ENCODE results near the gene RNF38. TPM values are rescaled to one million over a fixed set of nuclear protein-coding genes. Genes with fewer than 3 reads are reported as not detected.

RNF38 gene
- total and polyA plus RNA-seq, 2 donors (not counting 3 experiments of a cell fraction or from before 2014, with no cell fraction given), result 36.7 to 47.2 TPM

GRCh38 chr9:36301227-36301626 is 98.8 kb downstream of the RNF38 start:
- no TSS peak for BruUV-seq (replicated peaks)
- POLR2A ChIA-PET, result no interaction called here
- no peak overlapping the region for H3K4me3 ChIP-seq (replicated peaks in 1 of 3; ENCODE audit: insufficient read depth in 1 of 3, low read depth in 1 of 3, low read length in 3 of 3)
- H3K9ac ChIP-seq (replicated peaks; ENCODE audit: extremely low read depth, insufficient read depth, low read length), result no peak overlapping the region
- dilution Hi-C loops (cut with MboI; ENCODE audit: extremely low pct_ligation_motif_present, low sequenced_read_pairs) (no loop called here), intact Hi-C loops (cut with micrococcal nuclease) (no loop called here)
- H3K4me2 ChIP-seq (ENCODE audit: insufficient read depth, low read length), result no peak overlapping the region
- TF ChIP-seq EZH2 (IDR thresholded peaks at IDR 0.05; ENCODE audit: borderline replicate concordance, low read depth, low read length, severe bottlenecking), result no peak
- no peak for TF ChIP-seq POLR2AphosphoS5 (IDR thresholded peaks at IDR 0.05; ENCODE audit: insufficient read depth, low read depth, low read length)
- TF ChIP-seq POLR2A (IDR thresholded peaks at IDR 0.05; ENCODE audit: low read depth, low read length), result no peak
- no peak for TF ChIP-seq MAX (IDR thresholded peaks at IDR 0.05; ENCODE audit: insufficient read depth, insufficient read length)
- TF ChIP-seq JUN (IDR thresholded peaks at IDR 0.05; ENCODE audit: borderline replicate concordance, insufficient read depth, insufficient read length, low read depth), result no peak
- no peak for TF ChIP-seq MYC (IDR thresholded peaks at IDR 0.05; ENCODE audit: low read depth, low read length)
- CTCF ChIA-PET, result interaction anchor here (1.1 kb wide), 1 partner anchor 28 kb away, joined by 4 read pairs; no protein-coding TSS in a partner anchor
- H3K27ac ChIP-seq (ENCODE audit: insufficient read depth, low read depth, low read length), result no peak overlapping the region
- DNase-seq (ENCODE audit: low read depth, low spot score) (no peak), FAIRE-seq (no peak)
- H3K79me2 ChIP-seq (ENCODE audit: control insufficient read depth, insufficient read depth, low read length), result no peaks in the 10 kb centered on the region
- peaks cover 5% of the 10 kb centered on the region for H3K4me1 ChIP-seq (ENCODE audit: control insufficient read depth, extremely low read depth, insufficient read depth, low read length)
- H3K9me3 ChIP-seq (replicated peaks; ENCODE audit: control insufficient read depth, insufficient read depth, low read length), result no peaks in the 10 kb centered on the region
- no peak overlapping the region for H2AFZ ChIP-seq (ENCODE audit: low read depth, low read length)
- no peaks in the 10 kb centered on the region for H3K36me3 ChIP-seq (ENCODE audit: control insufficient read depth in 2 of 2, extremely low read depth in 1 of 2, insufficient read depth in 2 of 2, low read length in 2 of 2)
- no peaks in the 10 kb centered on the region for H3K27me3 ChIP-seq (ENCODE audit: control insufficient read depth in 2 of 2, insufficient read depth in 2 of 2, low read length in 2 of 2)
- H3K9me1 ChIP-seq (replicated peaks; ENCODE audit: control insufficient read depth, extremely low read depth, insufficient read depth, low read length), result no peaks in the 10 kb centered on the region
- no peaks in the 10 kb centered on the region for H4K20me1 ChIP-seq (replicated peaks; ENCODE audit: control insufficient read depth, extremely low read depth, insufficient read depth, low read length)

- FAIRE-seq, result peak; percentile 31
Measured at GRCh38 chr9:36298566-36298965, 101.5 kb downstream of the RNF38 start.

More at GRCh38 chr9:36298566-36298965, 101.5 kb downstream of the RNF38 start:
- Histone ChIP-seq H3K4me3 (replicated peaks in 1 of 3; ENCODE audit: insufficient read depth in 1 of 3, low read depth in 1 of 3, low read length in 3 of 3) (no peak overlapping the region), H3K9me3 (replicated peaks; ENCODE audit: control insufficient read depth, insufficient read depth, low read length) (no peaks in the 10 kb centered on the region), H3K4me1 (ENCODE audit: control insufficient read depth, extremely low read depth, insufficient read depth, low read length) (peaks cover 4% of the 10 kb centered on the region), H3K27ac (ENCODE audit: insufficient read depth, low read depth, low read length) (no peak overlapping the region), H4K20me1 (replicated peaks; ENCODE audit: control insufficient read depth, extremely low read depth, insufficient read depth, low read length) (no peaks in the 10 kb centered on the region), H3K4me2 (ENCODE audit: insufficient read depth, low read length) (no peak overlapping the region), H3K79me2 (ENCODE audit: control insufficient read depth, insufficient read depth, low read length) (no peaks in the 10 kb centered on the region), H3K9me1 (replicated peaks; ENCODE audit: control insufficient read depth, extremely low read depth, insufficient read depth, low read length) (no peaks in the 10 kb centered on the region), H3K36me3 (ENCODE audit: control insufficient read depth in 2 of 2, extremely low read depth in 1 of 2, insufficient read depth in 2 of 2, low read length in 2 of 2) (no peaks in the 10 kb centered on the region), H2AFZ (ENCODE audit: low read depth, low read length) (no peak overlapping the region), H3K27me3 (ENCODE audit: control insufficient read depth in 2 of 2, insufficient read depth in 2 of 2, low read length in 2 of 2) (no peaks in the 10 kb centered on the region), H3K9ac (replicated peaks; ENCODE audit: extremely low read depth, insufficient read depth, low read length) (no peak overlapping the region)
- no peak for TF ChIP-seq CTCF (IDR thresholded peaks at IDR 0.05; ENCODE audit: extremely low read depth in 1 of 2, insufficient read depth in 1 of 2, low read depth in 1 of 2, low read length in 2 of 2)
- dilution Hi-C loops (cut with MboI; ENCODE audit: extremely low pct_ligation_motif_present, low sequenced_read_pairs), result no loop called here
- BruUV-seq (replicated peaks), result no TSS peak
- POLR2A ChIA-PET, result no interaction called here
- CTCF ChIA-PET, result no interaction called here
- intact Hi-C loops (cut with micrococcal nuclease), result no loop called here
- no peak for DNase-seq (ENCODE audit: low read depth, low spot score)
